ENCODE data around the gene NNAT. TPM values are rescaled to one million over a fixed set of nuclear protein-coding genes. Genes with fewer than 3 reads are reported as not detected.

Gene NNAT
- total and polyA plus RNA-seq, 2 of the 8 experiments (the other 6 are each of a cell fraction or from before 2014, with no cell fraction given): 66.8 to 175 TPM

GRCh38 chr20:37528446-37529213, 7.6 kb downstream of the NNAT start:
- Histone ChIP-seq H2AFZ (ENCODE audit: low read length) (no peak overlapping the region), H3K4me2 (ENCODE audit: insufficient read depth in 1 of 2, low read depth in 2 of 2, low read length in 2 of 2) (peak overlapping the region; percentile 84 to 97), H4K91ac (replicated peaks; ENCODE audit: insufficient read length, low read length) (peak overlapping the region; percentile 84), H2BK20ac (ENCODE audit: low read length) (no peak overlapping the region), H3K27me3 (replicated peaks in 1 of 4; ENCODE audit: control insufficient read depth in 3 of 4, extremely low read depth in 1 of 4, insufficient read depth in 3 of 4, low read length in 3 of 4) (no peaks in the 10 kb centered on the region; a peak in 1 of 7 replicates), H2AK5ac (ENCODE audit: low read depth, low read length) (no peak overlapping the region), H2BK12ac (ENCODE audit: low read depth, low read length) (no peak overlapping the region; the same call in 1 of the 2 replicates), H3K14ac (ENCODE audit: insufficient read length) (no peak overlapping the region), H3K4me1 (replicated peaks in 1 of 4; ENCODE audit: control insufficient read depth in 3 of 4, insufficient read depth in 4 of 4, low read length in 3 of 4) (peaks cover 7 to 24% (median 11%) of the 10 kb centered on the region in 4 experiments), H4K20me1 (replicated peaks in 1 of 2; ENCODE audit: control insufficient read depth in 1 of 2, insufficient read depth in 2 of 2, low read length in 2 of 2) (peaks cover 11 to 21% of the 10 kb centered on the region in 2 experiments), H3K4me3 (ENCODE audit: extremely low read depth in 1 of 4, insufficient read depth in 2 of 4, low read depth in 3 of 4, low read length in 4 of 4) (peak overlapping the region; percentile 72 to 99 (median 92)), H4K5ac (ENCODE audit: insufficient read length, low read depth, low read length) (peak overlapping the region; percentile 98), H4K8ac (ENCODE audit: extremely low read depth, insufficient read depth, low read length) (peak overlapping the region; percentile 96), H3K23me2 (ENCODE audit: low read depth, low read length) (peaks cover 10% of the 10 kb centered on the region), H2BK120ac (replicated peaks; ENCODE audit: low read depth, low read length) (peak overlapping the region; percentile 14), H3K9ac (replicated peaks in 1 of 4; ENCODE audit: extremely low read depth in 1 of 4, low read depth in 3 of 4, low read length in 3 of 4) (peak overlapping the region; percentile 88 to 95 (median 92)), H3K23ac (ENCODE audit: insufficient read length) (no peak overlapping the region), H3K79me1 (ENCODE audit: low read depth, low read length) (peaks cover 16% of the 10 kb centered on the region), H3K27ac (ENCODE audit: low read depth, low read length) (peak overlapping the region; percentile 99; the same call in 1 of the 2 replicates), H2BK15ac (ENCODE audit: low read length) (peak overlapping the region; percentile 49), H2BK5ac (ENCODE audit: low read depth, low read length) (peak overlapping the region; percentile 99), H3K4ac (replicated peaks; ENCODE audit: insufficient read length, low read depth, low read length) (peak overlapping the region; percentile 61), H3K9me3 (ENCODE audit: insufficient read depth in 2 of 2, low read depth in 1 of 2, low read length in 1 of 2) (no peaks in the 10 kb centered on the region), H3K18ac (ENCODE audit: extremely low read depth, low read length) (peak overlapping the region; percentile 64; the same call in 1 of the 2 replicates), H3K56ac (replicated peaks; ENCODE audit: insufficient read length, low read depth, low read length) (peak overlapping the region; percentile 94), H3K79me2 (ENCODE audit: control insufficient read depth in 1 of 2, insufficient read depth in 2 of 2, low read length in 2 of 2) (peaks cover 16 to 38% of the 10 kb centered on the region in 2 experiments), H3K36me3 (ENCODE audit: control insufficient read depth in 2 of 4, insufficient read depth in 4 of 4, low read length in 3 of 4) (no peaks in the 10 kb centered on the region; a peak in 1 of 8 replicates)
- FAIRE-seq (no peak), DNase-seq (ENCODE audit: low read depth in 1 of 2, low spot score in 2 of 2) (no peak)
- CTCF ChIA-PET (ENCODE audit: partially characterized antibody): interaction anchor here (0.6 to 3.8 kb wide), 7 partner anchors 8 to 464 kb away, joined by 3 to 18 read pairs (median 4); no protein-coding TSS in a partner anchor
- 47% methylated on average over 10 of the region's 10 CpGs; no CpG with 5 or more reads in 1 of the 2 experiments for WGBS, 2 experiments (ENCODE audit: extremely low coverage in 1 of 2, insufficient coverage in 1 of 2, insufficient read length in 1 of 2, insufficient replicate concordance in 2 of 2, low coverage in 1 of 2, low lambda C conversion rate in 2 of 2, missing lambda C conversion rate in 1 of 2)
- TF ChIP-seq KDM5A (IDR thresholded peaks at IDR 0.05; ENCODE audit: low read length): no peak
- TF ChIP-seq SIRT6 (IDR thresholded peaks at IDR 0.05; ENCODE audit: low read length): no peak
- peak; percentile 19; the same call in 1 of the 2 replicates for TF ChIP-seq PHF8 (conservative IDR thresholded peaks at IDR 0.05; ENCODE audit: low read depth, low read length)
- peak; percentile 44; the same call in 1 of the 2 replicates for TF ChIP-seq USF2 (IDR thresholded peaks at IDR 0.05; ENCODE audit: low read length)
- TF ChIP-seq POLR2A (IDR thresholded peaks at IDR 0.05; ENCODE audit: control extremely low read depth in 1 of 2, low read depth in 2 of 2, low read length in 2 of 2): peak in 1 of 2 experiments; percentile 33; a peak in 1 of 3 replicates
- no peak for TF ChIP-seq CHD1 (IDR thresholded peaks at IDR 0.05; ENCODE audit: low read depth, low read length)
- POLR2A ChIA-PET (ENCODE audit: partially characterized antibody): interaction anchor here (1.0 to 3.1 kb wide), 6 partner anchors 15 to 260 kb away, joined by 3 to 11 read pairs (median 3); no protein-coding TSS in a partner anchor
